Ascending aorta (tissue), 2 donors: ENCODE results near the gene CCDC186. TPM values are rescaled to one million over a fixed set of nuclear protein-coding genes. Genes with fewer than 3 reads are reported as not detected.

Experiments
- DNase-seq, 2 donors: peaks; one replicate each; pipeline ENCODE4 v3.0.0-alpha.2; 2019; ENCODE audit warnings: low spot score in 2 of 2
- H3K27ac ChIP-seq, 2 donors: fragments of 200-600 bp; sonication (generic); one replicate each; pipeline ENCODE4 v1.5.1; 2016 to 2017; ENCODE audit warnings: mild to moderate bottlenecking in 1 of 2
- H3K27me3 ChIP-seq: fragments of 200-600 bp; sonication (generic); one replicate; pipeline ENCODE4 v1.5.1; 2017
- H3K36me3 ChIP-seq, 2 donors: fragments of 200-600 bp; sonication (generic); one replicate each; pipeline ENCODE4 v1.5.1; 2016
- H3K4me1 ChIP-seq, 2 donors: fragments of 200-600 bp; sonication (generic); one replicate each; pipeline ENCODE4 v1.5.1; 2016 to 2017; ENCODE audit warnings: mild to moderate bottlenecking in 1 of 2
- H3K4me3 ChIP-seq, 2 donors: fragments of 200-600 bp; sonication (generic); one replicate each; pipeline ENCODE4 v1.5.1; 2016 to 2017; ENCODE audit warnings: mild to moderate bottlenecking in 1 of 2
- H3K9me3 ChIP-seq, 2 donors: fragments of 200-600 bp; sonication (generic); one replicate each; pipeline ENCODE4 v1.5.1; 2016
- CTCF ChIP-seq, 3 experiments: fragments of 200-600 bp in 2 of 3; fragments of 450-650 bp in 1 of 3; sonication (generic) in 2 of 3; IDR thresholded peaks; one replicate each; pipeline ENCODE4 v1.5.1; 2016 to 2019; ENCODE audit warnings: antibody characterized with exemption in 3 of 3, mild to moderate bottlenecking in 1 of 3, moderate library complexity in 1 of 3
- intact Hi-C: fragments of 100-400 bp; cut with DNase I; formaldehyde crosslinking; loops from one replicate; pipeline ENCODE4 v1.15.1; 2023
- total RNA-seq: library from RNA; depleted of rRNA; stranded (reverse); fragments of >200 nt; gene quantifications from one replicate; pipeline ENCODE4 v1.1.0, GENCODE V29; 2016

The CCDC186 gene
- total RNA-seq, 1 donor from 2014 or later: 4.4 TPM

DNA sequence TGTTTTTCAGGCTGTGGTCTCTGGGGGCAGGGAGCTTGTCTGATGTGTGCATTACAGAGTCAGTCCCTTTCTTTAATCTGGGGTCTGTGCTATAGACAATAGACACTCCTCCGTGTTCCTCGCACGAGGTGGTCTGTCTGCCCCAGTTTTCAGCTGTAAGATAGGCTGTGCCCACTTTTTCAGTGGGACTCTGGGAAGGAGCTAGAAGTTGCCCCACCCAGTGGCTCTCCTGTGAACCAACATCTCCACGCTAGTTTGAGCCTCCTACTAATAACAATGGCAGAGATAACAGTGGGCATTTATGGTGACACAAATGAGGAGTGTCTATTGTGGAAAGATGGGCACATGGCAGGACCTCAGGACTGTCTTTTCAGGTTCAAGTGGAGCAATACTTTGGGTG is 86.3 kb downstream of the CCDC186 start:
- no peaks in the 10 kb centered on the region for H3K27me3 ChIP-seq
- H3K4me3 ChIP-seq: no peak overlapping the region
- no peak for TF ChIP-seq CTCF (IDR thresholded peaks at IDR 0.05)
- no peaks in the 10 kb centered on the region for H3K36me3 ChIP-seq
- no peak for DNase-seq
- H3K9me3 ChIP-seq: no peaks in the 10 kb centered on the region
- H3K27ac ChIP-seq: no peak overlapping the region
- intact Hi-C loops: no loop called here
- H3K4me1 ChIP-seq: no peaks in the 10 kb centered on the region

DNA sequence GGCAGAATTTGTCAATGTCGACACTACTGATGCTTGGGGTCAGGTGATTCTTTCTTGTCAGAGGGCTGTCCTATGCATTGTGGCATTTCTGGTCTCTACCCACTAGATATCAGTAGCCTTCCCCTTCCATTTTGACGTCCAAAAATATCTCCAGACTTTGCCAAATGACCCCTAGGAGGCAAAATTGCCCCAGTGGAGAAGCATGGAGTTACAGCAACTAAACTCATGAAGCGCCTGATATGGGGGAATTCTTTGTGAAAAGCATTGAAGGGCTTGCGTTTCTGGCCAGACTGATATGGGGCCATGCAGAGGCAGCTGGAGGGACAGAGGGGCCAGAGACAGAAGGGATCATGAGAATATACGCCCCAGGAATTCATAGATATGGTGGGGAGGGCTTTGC is 86.7 kb downstream of the CCDC186 start:
- Histone ChIP-seq H3K4me3 (no peak overlapping the region), H3K27ac (no peak overlapping the region), H3K9me3 (no peaks in the 10 kb centered on the region), H3K4me1 (no peaks in the 10 kb centered on the region), H3K36me3 (no peaks in the 10 kb centered on the region), H3K27me3 (no peaks in the 10 kb centered on the region)
- intact Hi-C loops: no loop called here
- DNase-seq: no peak
- no peak for TF ChIP-seq CTCF (IDR thresholded peaks at IDR 0.05)

DNA sequence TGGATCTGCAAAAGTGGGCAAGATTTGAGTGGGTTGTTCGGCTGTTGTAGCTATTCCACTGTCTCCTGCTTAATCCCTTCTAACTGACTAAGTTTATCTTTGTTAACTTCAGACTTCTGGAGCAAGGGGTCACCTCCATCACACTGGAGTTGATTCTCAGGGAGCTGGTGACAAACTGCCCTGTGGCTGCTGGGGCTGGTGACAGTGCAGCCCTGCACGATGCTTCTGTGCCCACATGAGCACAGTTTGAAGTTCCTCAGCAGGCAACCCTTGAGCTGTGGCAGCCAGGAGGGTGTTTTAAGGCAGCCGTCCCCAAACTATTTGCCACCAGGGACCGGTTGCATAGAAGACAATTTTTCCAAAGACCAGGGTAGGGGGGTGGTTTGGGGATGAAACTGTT is 89.8 kb downstream of the CCDC186 start:
- Histone ChIP-seq H3K27ac (no peak overlapping the region), H3K27me3 (no peaks in the 10 kb centered on the region), H3K4me3 (no peak overlapping the region), H3K4me1 (no peaks in the 10 kb centered on the region), H3K36me3 (no peaks in the 10 kb centered on the region), H3K9me3 (no peaks in the 10 kb centered on the region)
- no peak for DNase-seq
- intact Hi-C loops: no loop called here
- no peak for TF ChIP-seq CTCF (IDR thresholded peaks at IDR 0.05)

- DNase-seq: no peak
- H3K4me3 ChIP-seq: no peak overlapping the region
- no peaks in the 10 kb centered on the region for H3K4me1 ChIP-seq
- intact Hi-C loops: no loop called here
- no peak overlapping the region for H3K27ac ChIP-seq
- no peaks in the 10 kb centered on the region for H3K27me3 ChIP-seq
- no peaks in the 10 kb centered on the region for H3K9me3 ChIP-seq
- TF ChIP-seq CTCF (IDR thresholded peaks at IDR 0.05): no peak
- H3K36me3 ChIP-seq: no peaks in the 10 kb centered on the region
Measured at GRCh38 chr10:114083040-114083439, 91.0 kb downstream of the CCDC186 start.

- Histone ChIP-seq H3K4me1 (no peaks in the 10 kb centered on the region), H3K27me3 (no peaks in the 10 kb centered on the region), H3K9me3 (no peaks in the 10 kb centered on the region), H3K4me3 (no peak overlapping the region), H3K36me3 (no peaks in the 10 kb centered on the region), H3K27ac (no peak overlapping the region)
- intact Hi-C loops: no loop called here
- no peak for DNase-seq
- no peak for TF ChIP-seq CTCF (IDR thresholded peaks at IDR 0.05)
Measured at GRCh38 chr10:114081911-114082583, 92.0 kb downstream of the CCDC186 start.

GRCh38 chr10:114079421-114079820 is 94.6 kb downstream of the CCDC186 start:
- Histone ChIP-seq H3K27me3 (no peaks in the 10 kb centered on the region), H3K36me3 (no peaks in the 10 kb centered on the region), H3K4me3 (no peak overlapping the region), H3K27ac (no peak overlapping the region), H3K9me3 (no peaks in the 10 kb centered on the region), H3K4me1 (no peaks in the 10 kb centered on the region)
- no peak for TF ChIP-seq CTCF (IDR thresholded peaks at IDR 0.05)
- intact Hi-C loops: no loop called here
- DNase-seq: no peak
